Ishikawa (cell line): ENCODE data around the gene SESTD1.

Experiments
- CEBPB ChIP-seq: IDR thresholded peaks from 2 replicates; pipeline ENCODE4 v1.6.1; 2012
- CREB1 ChIP-seq: IDR thresholded peaks from 2 replicates; pipeline ENCODE4 v1.6.1; 2012; ENCODE audit warnings: low read depth
- EGR1 ChIP-seq: IDR thresholded peaks from 2 replicates; pipeline ENCODE4 v1.6.1; 2012
- EP300 ChIP-seq: IDR thresholded peaks from 2 replicates; pipeline ENCODE4 v1.6.1; 2012; ENCODE audit warnings: borderline replicate concordance
- FOXM1 ChIP-seq: IDR thresholded peaks from 2 replicates; pipeline ENCODE4 v1.6.1; 2012; ENCODE audit warnings: low read depth, borderline replicate concordance
- RAD21 ChIP-seq: IDR thresholded peaks from 2 replicates; pipeline ENCODE4 v1.6.1; 2012; ENCODE audit warnings: low read depth
- TAF1 ChIP-seq: IDR thresholded peaks from 2 replicates; pipeline ENCODE4 v1.6.1; 2012; ENCODE audit warnings: low read depth, mild to moderate bottlenecking
- TCF12 ChIP-seq: IDR thresholded peaks from 2 replicates; pipeline ENCODE4 v1.6.1; 2012; ENCODE audit warnings: low read depth
- TEAD4 ChIP-seq: IDR thresholded peaks from 2 replicates; pipeline ENCODE4 v1.6.1; 2012
- USF1 ChIP-seq: IDR thresholded peaks from 2 replicates; pipeline ENCODE4 v1.6.1; 2012
- YY1 ChIP-seq: IDR thresholded peaks from 2 replicates; pipeline ENCODE4 v1.6.1; 2012; ENCODE audit warnings: low read depth
- ZBTB7A ChIP-seq: IDR thresholded peaks from 2 replicates; pipeline ENCODE4 v1.6.1; 2012; ENCODE audit warnings: low read depth
- TF ChIP-seq, protein P1 (sequence below): IDR thresholded peaks from 2 replicates; pipeline ENCODE4 v1.6.1; 2012
- TF ChIP-seq, protein P2 (sequence below): IDR thresholded peaks from 2 replicates; pipeline ENCODE4 v1.6.1; 2012; ENCODE audit warnings: low read depth, mild to moderate bottlenecking

SESTD1 gene

GRCh38 chr2:179140571-179140970, 124.1 kb downstream of the SESTD1 start:
- TF ChIP-seq CREB1 (no peak), EP300 (no peak), TAF1 (no peak), RAD21 (no peak), USF1 (no peak), FOXM1 (no peak), ZBTB7A (no peak), TCF12 (no peak), YY1 (no peak), TEAD4 (no peak)
- TF ChIP-seq, protein P1, sequence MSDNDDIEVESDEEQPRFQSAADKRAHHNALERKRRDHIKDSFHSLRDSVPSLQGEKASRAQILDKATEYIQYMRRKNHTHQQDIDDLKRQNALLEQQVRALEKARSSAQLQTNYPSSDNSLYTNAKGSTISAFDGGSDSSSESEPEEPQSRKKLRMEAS = no peak
- TF ChIP-seq, protein P2, sequence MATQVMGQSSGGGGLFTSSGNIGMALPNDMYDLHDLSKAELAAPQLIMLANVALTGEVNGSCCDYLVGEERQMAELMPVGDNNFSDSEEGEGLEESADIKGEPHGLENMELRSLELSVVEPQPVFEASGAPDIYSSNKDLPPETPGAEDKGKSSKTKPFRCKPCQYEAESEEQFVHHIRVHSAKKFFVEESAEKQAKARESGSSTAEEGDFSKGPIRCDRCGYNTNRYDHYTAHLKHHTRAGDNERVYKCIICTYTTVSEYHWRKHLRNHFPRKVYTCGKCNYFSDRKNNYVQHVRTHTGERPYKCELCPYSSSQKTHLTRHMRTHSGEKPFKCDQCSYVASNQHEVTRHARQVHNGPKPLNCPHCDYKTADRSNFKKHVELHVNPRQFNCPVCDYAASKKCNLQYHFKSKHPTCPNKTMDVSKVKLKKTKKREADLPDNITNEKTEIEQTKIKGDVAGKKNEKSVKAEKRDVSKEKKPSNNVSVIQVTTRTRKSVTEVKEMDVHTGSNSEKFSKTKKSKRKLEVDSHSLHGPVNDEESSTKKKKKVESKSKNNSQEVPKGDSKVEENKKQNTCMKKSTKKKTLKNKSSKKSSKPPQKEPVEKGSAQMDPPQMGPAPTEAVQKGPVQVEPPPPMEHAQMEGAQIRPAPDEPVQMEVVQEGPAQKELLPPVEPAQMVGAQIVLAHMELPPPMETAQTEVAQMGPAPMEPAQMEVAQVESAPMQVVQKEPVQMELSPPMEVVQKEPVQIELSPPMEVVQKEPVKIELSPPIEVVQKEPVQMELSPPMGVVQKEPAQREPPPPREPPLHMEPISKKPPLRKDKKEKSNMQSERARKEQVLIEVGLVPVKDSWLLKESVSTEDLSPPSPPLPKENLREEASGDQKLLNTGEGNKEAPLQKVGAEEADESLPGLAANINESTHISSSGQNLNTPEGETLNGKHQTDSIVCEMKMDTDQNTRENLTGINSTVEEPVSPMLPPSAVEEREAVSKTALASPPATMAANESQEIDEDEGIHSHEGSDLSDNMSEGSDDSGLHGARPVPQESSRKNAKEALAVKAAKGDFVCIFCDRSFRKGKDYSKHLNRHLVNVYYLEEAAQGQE = no peak

- TF ChIP-seq EP300 = no peak
- TF ChIP-seq TCF12 = no peak
- TF ChIP-seq CEBPB = no peak
- TF ChIP-seq, protein P1 = no peak
- TF ChIP-seq, protein P2 = no peak
Observed at GRCh38 chr2:179139506-179139905, 125.1 kb downstream of the SESTD1 start.

GRCh38 chr2:179137200-179137759, 127.4 kb downstream of the SESTD1 start:
- TF ChIP-seq TEAD4 (no peak), FOXM1 (no peak), RAD21 (no peak), EP300 (no peak), TAF1 (no peak), USF1 (no peak), TCF12 (no peak), ZBTB7A (no peak)
- TF ChIP-seq, protein P1 = no peak

- TF ChIP-seq ZBTB7A = no peak
- TF ChIP-seq CREB1 = no peak
- TF ChIP-seq CEBPB = no peak
- no peak for TF ChIP-seq TAF1
- TF ChIP-seq RAD21 = no peak
- TF ChIP-seq FOXM1 = no peak
- TF ChIP-seq, protein P2 = no peak
- TF ChIP-seq YY1 = no peak
- no peak for TF ChIP-seq EGR1
- no peak for TF ChIP-seq EP300
- TF ChIP-seq USF1 = no peak
- no peak for TF ChIP-seq TCF12
- TF ChIP-seq TEAD4 = no peak
- TF ChIP-seq, protein P1 = no peak
Observed at GRCh38 chr2:179133016-179133415, 131.6 kb downstream of the SESTD1 start.
